BJ (cell line): ENCODE results near the gene PYGL. TPM values are rescaled to one million over a fixed set of nuclear protein-coding genes. Genes with fewer than 3 reads are reported as not detected.
"Not testable (repeated sequence)": the region's sequence is repeated elsewhere in the genome, so short reads cannot be mapped to it uniquely, and the experiment has no call there.

ENCODE experiments used
- CTCF ChIA-PET: fragments of 350-600 bp; formaldehyde crosslinking; extraction: SDS; loops from one replicate; lab custom pipeline; 2021; ENCODE audit warnings: antibody characterized with exemption, inconsistent platforms; lab: Yijun Ruan, JAX
- POLR2A ChIA-PET: fragments of 300-600 bp; sonication (Branson Sonifier 250); formaldehyde crosslinking; extraction: SDS; loops from one replicate; lab custom pipeline; 2021; ENCODE audit warnings: antibody characterized with exemption; lab: Charles Lee
- DNase-seq: peaks from one replicate; pipeline ENCODE4 v3.0.0-alpha.2; 2011; ENCODE audit warnings: low read depth
- H3K27me3 ChIP-seq: 2 replicates; pipeline ENCODE4 v1.6.0; 2011; ENCODE audit warnings: low read length; ENCODE audit not compliant: control insufficient read depth, insufficient read depth
- H3K36me3 ChIP-seq: 2 replicates; pipeline ENCODE4 v1.5.1; 2011; ENCODE audit warnings: low read length; ENCODE audit not compliant: control insufficient read depth, insufficient read depth
- H3K4me3 ChIP-seq: 2 replicates; pipeline ENCODE4 v1.5.1; 2011; ENCODE audit warnings: low read depth, mild to moderate bottlenecking, control low read depth, low read length
- polyA plus RNA-seq: library from polyadenylated mRNA; depleted of rRNA; stranded (reverse); fragments of >200 nt; gene quantifications from 2 replicates; pipeline ENCODE4 v1.2.3, GENCODE V29; 2011
- TF ChIP-seq, protein P1 (sequence below): IDR thresholded peaks from 2 replicates; pipeline ENCODE4 v1.5.1; 2011; ENCODE audit warnings: low read depth, mild to moderate bottlenecking, control low read depth, inconsistent platforms, low read length, moderate library complexity; ENCODE audit not compliant: insufficient read depth

The PYGL gene
- polyA plus RNA-seq, 1 experiment = 36.4 TPM

DNA sequence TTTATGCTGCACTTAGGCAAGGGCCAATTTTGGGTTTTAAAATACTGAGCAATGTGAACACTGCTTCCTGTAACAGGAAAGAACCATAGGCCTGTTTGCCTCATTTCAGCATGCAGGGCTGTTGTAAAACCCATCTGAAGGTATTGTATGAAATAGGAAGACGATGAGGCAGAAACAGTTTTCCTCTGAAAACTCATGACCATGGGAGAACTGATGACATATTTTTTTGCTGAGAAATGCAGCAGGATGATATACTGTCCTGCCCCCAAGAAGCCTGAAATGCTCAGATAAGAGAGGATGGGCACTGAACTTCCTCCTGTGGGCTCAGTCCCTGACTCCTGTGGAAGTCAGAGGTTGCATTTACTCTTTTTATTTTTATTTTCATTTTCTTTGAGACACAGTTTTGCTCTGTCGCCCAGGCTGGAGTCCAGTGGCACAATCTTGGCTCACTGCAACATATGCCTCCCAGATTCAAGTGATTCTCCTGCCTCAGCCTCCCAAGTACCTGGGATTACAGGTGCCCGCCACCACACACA is 17.4 kb downstream of the PYGL start:
- POLR2A ChIA-PET = no interaction called here
- no peak for DNase-seq
- H3K27me3 ChIP-seq = no peaks in the 10 kb centered on the region
- CTCF ChIA-PET = no interaction called here
- H3K4me3 ChIP-seq = no peak overlapping the region
- peaks cover 2% of the 10 kb centered on the region; the same call in 1 of the 2 replicates for H3K36me3 ChIP-seq
- TF ChIP-seq, protein P1, sequence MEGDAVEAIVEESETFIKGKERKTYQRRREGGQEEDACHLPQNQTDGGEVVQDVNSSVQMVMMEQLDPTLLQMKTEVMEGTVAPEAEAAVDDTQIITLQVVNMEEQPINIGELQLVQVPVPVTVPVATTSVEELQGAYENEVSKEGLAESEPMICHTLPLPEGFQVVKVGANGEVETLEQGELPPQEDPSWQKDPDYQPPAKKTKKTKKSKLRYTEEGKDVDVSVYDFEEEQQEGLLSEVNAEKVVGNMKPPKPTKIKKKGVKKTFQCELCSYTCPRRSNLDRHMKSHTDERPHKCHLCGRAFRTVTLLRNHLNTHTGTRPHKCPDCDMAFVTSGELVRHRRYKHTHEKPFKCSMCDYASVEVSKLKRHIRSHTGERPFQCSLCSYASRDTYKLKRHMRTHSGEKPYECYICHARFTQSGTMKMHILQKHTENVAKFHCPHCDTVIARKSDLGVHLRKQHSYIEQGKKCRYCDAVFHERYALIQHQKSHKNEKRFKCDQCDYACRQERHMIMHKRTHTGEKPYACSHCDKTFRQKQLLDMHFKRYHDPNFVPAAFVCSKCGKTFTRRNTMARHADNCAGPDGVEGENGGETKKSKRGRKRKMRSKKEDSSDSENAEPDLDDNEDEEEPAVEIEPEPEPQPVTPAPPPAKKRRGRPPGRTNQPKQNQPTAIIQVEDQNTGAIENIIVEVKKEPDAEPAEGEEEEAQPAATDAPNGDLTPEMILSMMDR = no peak

DNA sequence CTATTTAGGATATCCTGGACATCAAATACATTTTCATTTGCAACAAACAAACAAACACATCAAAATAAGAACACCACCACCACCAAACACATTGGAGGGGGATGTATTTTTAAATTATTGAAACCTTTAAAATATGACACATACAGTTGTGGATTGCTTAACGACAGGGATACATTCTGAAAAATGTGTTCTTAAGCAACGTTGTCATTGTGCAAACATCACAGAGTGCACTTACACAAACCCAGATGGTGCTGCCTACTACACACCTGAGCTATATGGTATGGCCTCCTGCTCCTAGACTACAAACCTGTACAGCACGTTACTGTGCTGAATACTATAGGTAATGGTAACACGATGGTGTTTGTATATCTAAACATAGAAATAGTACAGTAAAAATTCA is 19.4 kb downstream of the PYGL start:
- TF ChIP-seq, protein P1 = no peak
- Histone ChIP-seq H3K36me3 (no peaks in the 10 kb centered on the region; the same call in 1 of the 2 replicates), H3K4me3 (no peak overlapping the region), H3K27me3 (no peaks in the 10 kb centered on the region)
- DNase-seq = no peak
- POLR2A ChIA-PET = no interaction called here
- CTCF ChIA-PET = no interaction called here

DNA sequence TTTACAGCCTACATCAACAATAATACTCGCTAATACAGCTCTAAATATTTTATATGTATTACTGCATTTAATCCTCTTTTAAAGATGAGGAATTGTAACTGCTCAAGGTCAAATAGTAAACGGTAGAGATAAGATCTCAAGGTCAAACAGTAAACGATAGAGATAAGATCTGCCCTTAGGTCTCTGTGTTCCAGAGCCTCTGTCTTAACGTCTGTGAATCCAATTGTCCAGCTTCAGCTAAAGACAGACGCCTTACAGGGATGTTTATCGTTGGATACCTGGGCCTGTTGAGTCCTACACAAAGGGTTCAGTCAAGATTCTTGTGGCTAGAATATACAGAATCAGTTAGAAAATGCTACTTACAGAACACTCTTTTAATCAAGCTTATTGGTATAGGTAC is 20.0 kb downstream of the PYGL start:
- Histone ChIP-seq H3K36me3 (no peaks in the 10 kb centered on the region; the same call in 1 of the 2 replicates), H3K27me3 (no peaks in the 10 kb centered on the region), H3K4me3 (no peak overlapping the region)
- ChIA-PET CTCF (no interaction called here), POLR2A (no interaction called here)
- TF ChIP-seq, protein P1 = no peak
- no peak for DNase-seq

DNA sequence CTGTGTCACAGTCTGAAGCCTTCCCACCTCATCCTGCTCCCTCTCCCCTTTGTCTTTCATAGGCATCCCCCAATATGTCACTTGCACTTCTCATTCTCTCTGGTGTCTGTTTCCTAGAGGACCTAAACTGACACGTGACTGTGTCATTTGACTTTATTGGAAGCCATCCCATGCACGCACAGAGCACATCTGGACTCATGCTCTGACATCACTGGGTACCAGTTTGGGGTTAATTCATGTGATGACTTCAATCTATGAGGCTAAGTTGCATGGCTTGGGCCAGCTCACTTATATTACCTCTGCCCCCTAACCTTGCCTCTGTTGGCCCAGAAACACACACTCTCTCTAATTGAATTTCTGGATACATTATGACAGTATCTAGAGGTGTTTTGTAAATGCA is 21.5 kb downstream of the PYGL start:
- H3K36me3 ChIP-seq = no peaks in the 10 kb centered on the region; the same call in 1 of the 2 replicates
- TF ChIP-seq, protein P1 = no peak
- CTCF ChIA-PET = no interaction called here
- no peaks in the 10 kb centered on the region for H3K27me3 ChIP-seq
- no peak for DNase-seq
- POLR2A ChIA-PET = no interaction called here
- no peak overlapping the region for H3K4me3 ChIP-seq

DNA sequence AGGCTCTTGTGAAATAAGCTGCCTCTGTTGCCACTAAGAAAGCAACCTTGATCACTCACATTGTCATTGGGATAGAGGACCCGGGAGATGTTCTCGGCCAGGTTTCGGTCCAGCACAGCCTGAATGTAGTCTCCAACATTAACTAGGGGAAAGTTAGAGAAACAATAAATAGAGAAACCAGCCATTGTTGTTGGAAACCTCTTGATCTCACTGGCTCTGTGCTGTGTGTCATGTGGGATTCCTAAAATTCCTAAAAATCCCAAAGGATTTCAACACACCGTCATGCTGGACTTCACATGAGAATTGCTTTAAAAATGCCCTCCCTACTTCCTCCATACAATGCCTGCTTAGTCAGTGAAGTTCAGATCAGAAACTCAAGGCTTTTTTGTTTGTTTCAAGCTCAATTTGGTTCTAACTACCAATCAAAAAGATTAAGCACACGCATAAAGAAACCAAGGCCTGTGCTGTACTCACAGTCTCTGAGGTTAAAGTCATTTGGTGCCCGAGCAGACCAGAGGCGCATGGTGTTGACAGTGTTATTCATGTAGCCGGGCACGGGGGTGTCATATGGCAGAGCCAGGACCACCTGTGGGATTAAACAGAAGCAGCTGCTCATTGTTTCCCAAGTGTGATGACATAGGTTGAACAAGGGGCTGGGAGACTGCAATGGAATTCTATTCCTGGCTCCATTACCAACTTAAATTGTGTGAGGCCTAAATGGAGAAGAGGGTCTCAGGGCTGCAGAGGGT is 23.6 kb downstream of the PYGL start:
- DNase-seq = peak; percentile 77
- no peaks in the 10 kb centered on the region for H3K27me3 ChIP-seq
- CTCF ChIA-PET = interaction anchor here (0.6 to 1.5 kb wide), 2 partner anchors 13 to 274 kb away, joined by 3 to 6 read pairs; no protein-coding TSS in a partner anchor

DNA sequence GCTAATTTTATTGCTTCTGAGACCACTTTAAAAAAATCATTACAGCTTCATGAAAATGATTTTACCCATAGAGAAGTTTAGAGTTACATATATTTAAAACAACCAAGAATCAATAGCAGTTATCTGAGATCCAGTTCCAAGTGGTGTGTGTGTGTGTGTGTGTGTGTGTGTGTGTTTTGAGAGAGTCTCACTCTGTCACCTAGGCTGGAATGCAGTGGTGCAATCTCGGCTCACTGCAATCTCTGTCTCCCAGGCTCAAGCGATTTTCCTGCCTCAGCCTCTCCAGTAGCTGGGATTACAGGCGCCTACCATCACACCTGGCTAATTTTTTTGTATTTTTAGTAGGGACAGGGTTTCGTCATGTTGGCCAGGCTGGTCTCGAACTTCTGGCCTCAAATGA is 24.8 kb downstream of the PYGL start:
- H3K27me3 ChIP-seq, H3K36me3 ChIP-seq, CTCF ChIA-PET, DNase-seq, POLR2A ChIA-PET, H3K4me3 ChIP-seq: not testable (repeated sequence)

More for the DNA sequence above, 23.6 kb downstream of the PYGL start:
- TF ChIP-seq, protein P1 = no peak
- H3K4me3 ChIP-seq = no peak overlapping the region
- POLR2A ChIA-PET = interaction anchor here (0.6 to 0.7 kb wide), 2 partner anchors 16 to 605 kb away, joined by 3 to 9 read pairs; no protein-coding TSS in a partner anchor
- peaks cover 3% of the 10 kb centered on the region for H3K36me3 ChIP-seq
